Activated CD8-positive, alpha-beta T cell treated with anti-CD3 and anti-CD28 coated beads for 36 hours (primary cell): ENCODE results near the gene SLC35F3. TPM values are rescaled to one million over a fixed set of nuclear protein-coding genes. Genes with fewer than 3 reads are reported as not detected.

Experiments used
- ATAC-seq: fragments of 200-7000 bp; cut with Tn5 transposase; one replicate; pipeline ENCODE4 v1.10.0; 2021; ENCODE audit warnings: mild to moderate bottlenecking, moderate library complexity
- CTCF ChIA-PET: fragments of 350-600 bp; sonication (Branson Sonifier 250); formaldehyde crosslinking; loops from one replicate; lab custom pipeline; 2021; ENCODE audit warnings: antibody characterized with exemption; lab: Charles Lee
- POLR2A ChIA-PET: fragments of 350-600 bp; sonication (Branson Sonifier 250); formaldehyde crosslinking; loops from one replicate; lab custom pipeline; 2021; ENCODE audit warnings: antibody characterized with exemption; lab: Charles Lee
- DNase-seq: peaks from one replicate; pipeline ENCODE4 v3.0.0-alpha.2; 2020
- H3K27ac Mint-ChIP-seq: one replicate; pipeline ENCODE4 v1.8.0; 2021; ENCODE audit warnings: mild to moderate bottlenecking, mixed read lengths
- H3K27me3 Mint-ChIP-seq: one replicate; pipeline ENCODE4 v1.8.0; 2021; ENCODE audit warnings: mixed read lengths
- H3K36me3 Mint-ChIP-seq: one replicate; pipeline ENCODE4 v1.8.0; 2021; ENCODE audit warnings: low read depth, mixed read lengths
- H3K4me1 Mint-ChIP-seq: one replicate; pipeline ENCODE4 v1.8.0; 2021; ENCODE audit warnings: low read depth, mixed read lengths
- H3K4me3 Mint-ChIP-seq: one replicate; pipeline ENCODE4 v1.8.0; 2021; ENCODE audit warnings: mild to moderate bottlenecking, moderate library complexity, mixed read lengths
- H3K9me3 Mint-ChIP-seq: one replicate; pipeline ENCODE4 v1.8.0; 2021; ENCODE audit warnings: mixed read lengths
- CTCF ChIP-seq: fragments of 200-600 bp; IDR thresholded peaks from one replicate; pipeline ENCODE4 v1.8.0; 2022; ENCODE audit warnings: antibody characterized with exemption, mild to moderate bottlenecking
- intact Hi-C: fragments of 100-400 bp; cut with micrococcal nuclease; formaldehyde crosslinking; loops from one replicate; pipeline ENCODE4 v1.10.0; 2022
- total RNA-seq, 2 experiments: library from RNA; stranded (reverse); gene quantifications; one replicate each; pipeline ENCODE4 v1.2.3, GENCODE V29; 2021

The SLC35F3 gene
- total RNA-seq, 2 experiments from 2014 or later, result 3.1 to 3.5 TPM

GRCh38 chr1:234094172-234094571 lies 189.7 kb downstream of the SLC35F3 start:
- Mint-ChIP-seq H3K27me3 (no peaks in the 10 kb centered on the region), H3K4me1 (no peaks in the 10 kb centered on the region), H3K9me3 (no peaks in the 10 kb centered on the region), H3K36me3 (no peaks in the 10 kb centered on the region), H3K27ac (no peak overlapping the region), H3K4me3 (no peak overlapping the region)
- intact Hi-C loops, result no loop called here
- DNase-seq (no peak), ATAC-seq (no peak)
- no peak for TF ChIP-seq CTCF
- ChIA-PET POLR2A (no interaction called here), CTCF (no interaction called here)

DNA sequence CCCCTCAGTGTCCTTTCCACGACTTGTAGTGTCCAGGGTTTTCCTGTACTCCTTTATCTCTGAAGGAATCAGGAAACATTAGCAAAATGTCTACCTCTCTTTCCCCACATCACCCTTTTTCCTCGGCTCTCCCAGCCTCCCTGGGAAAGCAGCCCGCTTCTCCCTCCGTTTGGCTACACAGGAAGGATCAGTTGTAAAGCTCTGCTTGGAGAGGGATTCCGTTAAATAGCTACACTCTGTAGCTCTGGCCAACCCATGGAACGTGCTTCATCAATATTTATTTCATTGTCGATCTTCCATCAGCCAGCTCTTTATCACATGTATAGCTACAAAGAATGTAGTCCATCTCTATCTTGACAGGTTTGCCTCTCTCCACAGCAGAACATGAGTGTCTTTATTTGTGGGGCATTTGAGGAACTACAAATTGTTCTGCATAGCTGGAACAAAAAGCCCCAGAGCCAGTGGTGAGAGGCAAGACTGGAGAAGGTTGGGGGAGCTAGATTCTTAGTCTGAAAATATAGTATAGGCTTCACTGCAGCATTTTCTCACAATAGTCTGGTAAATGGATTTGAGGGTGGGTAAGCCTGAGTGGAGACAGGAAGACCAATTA lies 191.8 kb downstream of the SLC35F3 start:
- CTCF ChIA-PET, result interaction anchor here (1.2 kb wide), 1 partner anchor 214 kb away, joined by 3 read pairs; no protein-coding TSS in a partner anchor
- Mint-ChIP-seq H3K27me3 (peaks cover 3% of the 10 kb centered on the region), H3K9me3 (no peaks in the 10 kb centered on the region), H3K36me3 (no peaks in the 10 kb centered on the region), H3K27ac (no peak overlapping the region), H3K4me1 (no peaks in the 10 kb centered on the region), H3K4me3 (no peak overlapping the region)
- DNase-seq (no peak), ATAC-seq (no peak)
- TF ChIP-seq CTCF, result no peak
- intact Hi-C loops, result no loop called here
- POLR2A ChIA-PET, result no interaction called here

DNA sequence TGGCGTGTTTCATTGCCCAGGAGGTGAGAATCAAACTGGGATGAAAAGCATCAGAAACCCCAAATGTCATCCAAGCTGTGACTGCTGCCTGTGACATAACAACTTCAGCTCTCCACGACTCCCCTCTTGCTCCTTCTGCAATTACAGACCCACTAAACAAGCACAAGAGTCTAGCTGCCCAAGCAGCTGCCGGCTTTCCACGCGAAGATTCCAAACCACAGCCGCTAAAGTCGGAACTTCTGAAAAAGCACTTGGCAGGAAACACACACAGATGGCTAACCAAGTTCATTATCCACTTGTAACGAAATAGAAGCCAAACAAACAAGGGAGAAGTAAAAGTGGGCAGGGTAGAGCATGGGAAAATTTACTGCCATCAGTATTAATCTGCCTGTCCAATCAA lies 198.1 kb downstream of the SLC35F3 start:
- no peak for TF ChIP-seq CTCF
- no peak for DNase-seq
- no peak overlapping the region for H3K27ac Mint-ChIP-seq
- no peak overlapping the region for H3K4me3 Mint-ChIP-seq
- POLR2A ChIA-PET, result no interaction called here
- intact Hi-C loops, result no loop called here
- CTCF ChIA-PET, result interaction anchor here (0.6 to 1.7 kb wide), 2 partner anchors 12 to 207 kb away, joined by 3 to 5 read pairs; no protein-coding TSS in a partner anchor
- H3K4me1 Mint-ChIP-seq, result no peaks in the 10 kb centered on the region
- no peaks in the 10 kb centered on the region for H3K9me3 Mint-ChIP-seq
- peaks cover 15% of the 10 kb centered on the region for H3K27me3 Mint-ChIP-seq
- no peaks in the 10 kb centered on the region for H3K36me3 Mint-ChIP-seq
- no peak for ATAC-seq

- ChIA-PET CTCF (interaction anchor here (0.6 kb wide), 1 partner anchor 206 kb away, joined by 3 read pairs; no protein-coding TSS in a partner anchor), POLR2A (no interaction called here)
- no peak for DNase-seq
- Mint-ChIP-seq H3K36me3 (no peaks in the 10 kb centered on the region), H3K27ac (no peak overlapping the region), H3K9me3 (no peaks in the 10 kb centered on the region), H3K4me3 (no peak overlapping the region), H3K4me1 (no peaks in the 10 kb centered on the region), H3K27me3 (peaks cover 15% of the 10 kb centered on the region)
- ATAC-seq, result no peak
- no peak for TF ChIP-seq CTCF
- intact Hi-C loops, result no loop called here
These were observed 198.7 kb downstream of the SLC35F3 start for GRCh38 chr1:234103198-234103597.

- ATAC-seq (no peak), DNase-seq (no peak)
- H3K27ac Mint-ChIP-seq, result no peak overlapping the region
- peaks cover 12% of the 10 kb centered on the region for H3K27me3 Mint-ChIP-seq
- CTCF ChIA-PET, result interaction anchor here (1.1 to 2.2 kb wide), 3 partner anchors 8 to 204 kb away, joined by 3 to 9 read pairs (median 5); no protein-coding TSS in a partner anchor
- H3K36me3 Mint-ChIP-seq, result no peaks in the 10 kb centered on the region
- no peak for TF ChIP-seq CTCF
- no peaks in the 10 kb centered on the region for H3K9me3 Mint-ChIP-seq
- intact Hi-C loops, result no loop called here
- no peak overlapping the region for H3K4me3 Mint-ChIP-seq
- POLR2A ChIA-PET, result interaction anchor here (0.6 kb wide), 1 partner anchor 133 kb away, joined by 4 read pairs; no protein-coding TSS in a partner anchor
- H3K4me1 Mint-ChIP-seq, result no peaks in the 10 kb centered on the region
These were observed 201.6 kb downstream of the SLC35F3 start for GRCh38 chr1:234106032-234106431.
